Measurements from ENCODE around the gene TAF1L. TPM values are rescaled to one million over a fixed set of nuclear protein-coding genes. Genes with fewer than 3 reads are reported as not detected.
A peak's percentile ranks its signal among the peaks of the same experiment; 100 is the strongest.

Gene TAF1L
- total RNA-seq, 3 donors from 2014 or later = not detected

- H3K9me3 ChIP-seq = no peaks in the 10 kb centered on the region
- peak; percentile 82 for TF ChIP-seq CTCF (IDR thresholded peaks at IDR 0.05)
- ATAC-seq (peak; percentile 56), DNase-seq (peak in 2 of 3 donors; percentile 78 to 88)
- no peak overlapping the region for H3K4me3 ChIP-seq
- no peaks in the 10 kb centered on the region for H3K4me1 ChIP-seq (ENCODE audit: low read depth)
- intact Hi-C loops (cut with DNase I, micrococcal nuclease) = loop anchor here in 1 of 2 donors (5.0 to 10.0 kb wide), 3 partner anchors 55 to 395 kb away; partner anchors contain the start of genes ACO1 and RIGI
- H3K36me3 ChIP-seq (ENCODE audit: low read depth) = no peaks in the 10 kb centered on the region
Observed at GRCh38 chr9:32579706-32580331, 55.6 kb downstream of the TAF1L start.

Other genes with a start within 250 kb of the TAF1L start
- gene RIGI, start 109.5 kb downstream of the TAF1L start, total RNA-seq = 10 to 100 TPM; 13.4 to 20.9 (median 14.2) TPM
- gene SMIM27, start 83.3 kb downstream of the TAF1L start, total RNA-seq = 10 to 100 TPM in 1 of 3 donors, 1 to 10 TPM in 2; 8.3 to 10.1 (median 9.9) TPM
- 10 to 100 TPM; 12.5 to 18.2 (median 16.6) TPM for gene TOPORS, start 83.1 kb downstream of the TAF1L start, total RNA-seq
- 10 to 100 TPM; 39.3 to 52.8 (median 45.1) TPM for gene NDUFB6, start 62.5 kb downstream of the TAF1L start, total RNA-seq
- under 1 TPM in 1 of 3 donors, not detected in 2; 0.09 TPM for gene TMEM215, start 147.9 kb upstream of the TAF1L start, total RNA-seq

All from mucosa of descending colon (tissue), 3 donors.